ENCODE data around the gene PCDH15.
"Not testable (repeated sequence)": the region's sequence is repeated elsewhere in the genome, so short reads cannot be mapped to it uniquely, and the experiment has no call there.

Gene PCDH15

DNA sequence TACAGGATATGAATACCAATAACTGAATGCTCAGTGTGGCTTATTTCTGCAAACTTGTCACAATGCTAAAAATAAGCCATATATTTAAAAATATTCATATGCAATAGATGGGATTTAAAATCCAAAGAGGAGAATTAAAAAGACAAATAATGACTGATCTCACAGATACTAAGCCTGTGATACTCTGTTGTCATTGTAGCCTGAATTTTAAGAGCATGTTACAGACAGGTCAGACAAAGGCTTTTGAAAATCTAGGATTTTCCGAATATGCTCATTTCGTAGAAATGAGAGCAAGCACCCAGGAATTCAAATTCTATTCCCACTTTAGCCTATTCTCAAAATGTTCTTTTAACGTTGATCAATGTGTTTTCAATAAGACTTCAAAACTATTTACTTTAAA lies 269.7 kb downstream of the PCDH15 start:
- no peak for FAIRE-seq

DNA sequence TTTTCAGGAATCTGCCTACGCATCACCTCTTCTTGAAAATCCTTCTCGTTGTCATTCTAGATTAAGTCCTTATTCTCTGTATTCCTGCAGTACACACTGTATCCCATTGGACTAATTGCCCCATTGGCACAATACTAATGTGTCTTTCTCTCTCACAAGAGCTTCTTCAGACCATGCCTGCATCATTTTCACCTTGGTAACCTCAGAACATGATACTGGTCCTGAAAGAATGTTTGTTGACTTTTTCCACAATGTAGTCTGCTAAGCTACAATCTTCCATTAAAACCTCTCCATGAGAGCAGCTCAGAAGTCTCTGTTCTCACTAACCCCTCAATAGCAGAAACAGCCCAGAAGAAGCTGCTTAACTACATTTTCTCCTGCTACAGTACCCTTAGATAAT lies 270.7 kb downstream of the PCDH15 start:
- FAIRE-seq, result no peak

- FAIRE-seq, result no peak
Observed at GRCh38 chr10:54525816-54526215, 275.2 kb downstream of the PCDH15 start.

- FAIRE-seq, result not testable (repeated sequence)
Observed at GRCh38 chr10:54515244-54515643, 285.8 kb downstream of the PCDH15 start.

DNA sequence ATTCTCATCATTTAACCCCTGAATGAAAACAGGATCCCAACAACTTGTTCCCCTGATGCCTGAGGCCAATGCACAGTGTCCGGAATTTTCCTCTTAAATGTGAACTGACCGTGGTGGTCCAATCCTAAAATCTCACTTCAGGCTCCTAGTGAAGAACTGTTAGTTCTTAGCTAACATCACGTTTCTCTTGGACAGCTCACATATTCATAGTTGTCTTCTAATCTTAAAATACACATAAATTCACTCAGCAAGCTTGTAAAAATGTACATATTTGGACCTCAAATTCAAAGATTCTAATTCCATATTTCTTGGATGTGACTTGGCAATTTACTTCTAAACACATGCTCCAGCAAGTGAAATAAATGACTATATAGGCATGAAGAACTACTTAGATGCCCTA lies 297.2 kb downstream of the PCDH15 start:
- no peak for FAIRE-seq

DNA sequence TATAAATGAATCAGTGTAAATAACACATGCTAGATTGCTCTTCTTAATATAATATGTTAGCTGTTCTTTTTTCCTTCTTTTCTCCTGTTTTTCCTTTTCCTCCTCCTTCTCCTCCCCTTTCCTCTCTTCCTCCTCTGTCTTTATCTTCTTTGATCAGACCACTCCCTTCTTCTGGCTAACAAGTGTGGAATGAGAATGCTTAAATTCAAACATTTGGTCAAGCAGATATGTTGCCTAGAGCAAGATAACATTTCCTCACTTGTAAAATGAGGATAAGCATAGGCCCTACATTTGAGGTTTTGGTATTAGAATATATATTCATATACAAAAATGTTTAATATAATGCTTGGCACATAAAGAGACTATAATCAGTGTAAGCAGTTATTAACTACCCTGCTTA lies 299.1 kb downstream of the PCDH15 start:
- FAIRE-seq, result no peak

GRCh38 chr10:54496852-54497251 lies 304.2 kb downstream of the PCDH15 start:
- FAIRE-seq, result no peak

DNA sequence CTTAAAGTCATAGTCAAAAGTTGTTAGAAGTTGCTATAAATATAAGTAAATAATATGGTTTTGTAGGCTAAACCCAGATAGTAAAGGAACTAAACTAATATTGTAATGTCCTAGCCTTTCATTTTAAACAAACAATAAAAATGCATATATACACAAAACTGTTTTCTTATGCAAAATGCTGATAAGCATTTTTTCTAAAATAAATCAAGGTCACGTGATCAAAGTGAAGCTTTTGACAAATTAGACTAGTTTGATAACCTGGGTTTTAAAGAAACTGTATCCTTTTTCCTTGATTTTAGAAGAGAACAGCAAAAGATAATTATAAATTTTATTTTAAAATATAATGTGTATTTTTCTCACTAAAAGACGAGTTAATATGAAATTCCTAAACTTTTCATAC lies 313.3 kb downstream of the PCDH15 start:
- peak; percentile 47 for FAIRE-seq

DNA sequence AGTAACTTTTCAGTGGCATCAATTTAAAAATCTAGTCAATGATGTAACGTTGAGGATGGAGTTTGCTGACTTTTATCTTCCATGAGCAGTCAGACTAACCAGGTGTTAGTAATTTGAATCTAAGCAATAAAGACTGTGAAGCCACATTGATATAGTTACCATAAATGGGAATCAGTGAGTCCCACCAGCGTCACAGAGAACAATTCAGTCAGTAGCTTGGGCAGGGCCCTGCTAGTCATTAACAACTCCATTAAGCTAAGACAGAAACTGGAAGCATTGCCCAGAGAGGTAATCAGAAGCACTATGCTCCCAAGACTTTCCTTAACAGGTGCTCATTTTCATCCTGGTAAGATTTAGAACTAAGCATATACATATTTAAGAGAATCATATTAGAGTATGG lies 315.1 kb downstream of the PCDH15 start:
- FAIRE-seq, result no peak

DNA sequence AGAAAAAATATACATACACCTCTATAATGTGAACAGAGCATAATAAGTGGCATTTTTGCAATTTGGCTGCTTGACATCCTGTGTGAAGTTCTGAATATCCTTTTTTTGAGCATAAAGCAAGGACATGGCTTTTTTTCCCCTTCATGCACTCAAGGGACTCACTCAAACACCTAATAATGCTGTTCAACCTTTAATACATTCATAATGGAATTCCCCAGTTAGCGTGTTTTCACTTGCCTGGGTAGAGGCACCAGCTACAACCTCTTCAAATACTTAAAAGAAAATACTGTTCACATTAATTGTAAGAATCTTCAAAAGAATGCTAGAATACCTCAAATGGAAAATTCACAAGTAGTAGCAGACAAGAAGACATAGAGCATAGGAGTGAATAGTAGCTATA lies 316.8 kb downstream of the PCDH15 start:
- no peak for FAIRE-seq

DNA sequence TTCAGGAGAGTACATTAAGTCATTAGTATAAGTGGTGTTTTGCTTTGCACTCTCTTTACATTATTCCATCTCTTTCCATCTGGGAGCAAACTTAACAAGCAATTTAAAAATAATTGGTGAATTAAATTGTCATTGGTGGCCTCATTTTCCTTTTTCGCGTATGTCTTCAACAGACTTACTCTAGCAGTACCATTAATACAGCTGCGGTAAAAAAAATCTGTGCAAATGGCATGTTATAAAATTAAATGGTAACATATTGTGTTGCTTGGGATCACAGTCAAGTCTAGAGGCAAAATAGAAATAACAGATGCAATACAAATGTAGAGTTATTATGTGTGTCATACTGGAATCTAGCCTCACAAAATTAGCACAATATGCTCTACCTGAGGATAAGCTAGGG lies 322.4 kb downstream of the PCDH15 start:
- no peak for FAIRE-seq

DNA sequence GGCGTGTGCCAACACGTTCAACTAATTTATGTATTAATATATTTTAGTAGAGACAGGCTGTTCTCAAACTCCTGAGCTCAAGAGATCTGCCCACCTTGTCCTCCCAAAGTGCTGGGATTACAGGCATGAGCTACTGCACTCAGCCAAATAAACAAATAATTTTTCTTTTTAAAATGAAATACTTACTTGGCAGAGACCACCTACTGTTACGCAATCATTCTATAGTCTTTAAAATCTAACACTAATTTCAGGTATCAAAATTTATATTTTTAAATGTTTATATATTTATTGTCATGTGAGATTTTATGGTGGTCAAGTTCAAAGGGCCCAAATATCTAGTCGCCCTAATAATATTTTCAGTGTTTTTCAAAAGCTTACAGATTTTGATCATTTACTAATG lies 323.3 kb downstream of the PCDH15 start:
- FAIRE-seq, result no peak

- FAIRE-seq, result no peak
Observed at GRCh38 chr10:54470324-54470631, 330.8 kb downstream of the PCDH15 start.

DNA sequence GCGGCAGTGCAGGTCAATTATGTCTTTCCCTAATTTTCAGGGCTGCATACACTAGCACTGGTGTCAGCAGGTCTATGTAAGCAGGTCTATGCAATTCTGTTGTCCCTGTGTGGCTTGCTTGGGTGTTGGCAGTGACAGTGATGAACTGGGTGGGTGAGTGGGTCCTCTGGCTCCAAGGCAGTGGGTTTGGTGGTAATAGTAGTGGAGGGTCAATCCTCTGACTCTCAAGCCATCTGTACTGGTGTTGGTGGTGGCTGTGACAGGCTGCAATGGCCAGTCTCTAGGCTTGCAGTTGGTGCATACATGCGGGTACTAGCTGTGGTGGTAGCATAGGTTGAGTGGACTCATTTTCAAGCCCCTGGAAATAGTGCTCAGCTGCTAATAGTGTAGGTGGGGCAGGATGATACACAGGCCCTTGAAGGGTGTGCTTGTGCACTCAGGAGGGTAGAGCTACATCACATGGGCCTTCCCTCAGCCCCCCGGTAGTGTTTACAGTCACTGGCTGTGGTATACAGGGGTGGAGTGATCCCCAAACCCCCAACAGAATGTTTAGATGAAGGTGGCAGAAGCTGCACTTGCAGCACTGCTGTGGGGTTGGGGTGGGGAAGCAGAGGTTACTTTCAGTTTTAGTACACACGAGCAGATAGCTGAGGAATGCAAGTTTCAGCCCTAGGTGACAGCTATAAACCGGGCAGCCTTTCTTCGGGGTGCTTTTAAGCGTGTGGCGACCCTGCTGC lies 331.3 kb downstream of the PCDH15 start:
- FAIRE-seq, result no peak

GRCh38 chr10:54454271-54454670 lies 346.8 kb downstream of the PCDH15 start:
- peak; percentile 27 for FAIRE-seq

- FAIRE-seq, result no peak
Observed at GRCh38 chr10:54449056-54449455, 352.0 kb downstream of the PCDH15 start.

DNA sequence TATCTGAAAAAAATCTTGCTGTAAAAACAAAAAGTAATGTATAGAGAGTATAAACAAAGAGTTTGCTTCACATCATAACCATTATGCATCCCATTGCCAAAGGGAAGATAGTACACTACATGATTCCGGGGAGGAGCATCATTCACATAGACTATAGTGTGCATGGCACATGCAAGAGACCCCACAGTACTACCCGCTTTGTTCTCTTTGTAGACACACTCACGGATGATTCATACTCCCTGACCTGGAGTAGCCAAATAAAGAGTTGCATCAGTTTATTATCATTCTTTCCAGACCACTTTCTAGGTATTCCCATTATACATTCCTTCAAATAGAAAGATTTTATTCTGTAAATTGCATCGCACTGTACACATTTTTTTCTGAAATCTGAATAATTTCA lies 356.9 kb downstream of the PCDH15 start:
- FAIRE-seq, result no peak

DNA sequence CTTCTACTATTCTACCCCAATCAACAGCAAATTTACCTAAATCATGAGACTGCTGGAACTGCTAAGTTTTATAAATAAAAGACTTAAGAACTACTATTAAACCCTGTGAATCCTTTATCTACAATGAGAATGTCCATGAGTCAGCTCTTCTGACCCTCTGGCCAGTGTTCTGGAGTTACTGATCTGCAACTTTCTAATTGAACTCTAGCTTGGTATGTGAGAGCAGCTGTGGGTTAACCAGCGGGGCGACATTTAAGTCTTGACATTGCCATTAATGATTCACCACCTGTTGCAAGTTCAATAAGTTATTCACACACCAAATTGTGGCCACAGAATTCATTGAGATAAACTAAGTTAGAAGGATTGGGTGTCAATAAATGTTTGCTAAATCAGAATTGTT lies 359.8 kb downstream of the PCDH15 start:
- FAIRE-seq, result no peak

DNA sequence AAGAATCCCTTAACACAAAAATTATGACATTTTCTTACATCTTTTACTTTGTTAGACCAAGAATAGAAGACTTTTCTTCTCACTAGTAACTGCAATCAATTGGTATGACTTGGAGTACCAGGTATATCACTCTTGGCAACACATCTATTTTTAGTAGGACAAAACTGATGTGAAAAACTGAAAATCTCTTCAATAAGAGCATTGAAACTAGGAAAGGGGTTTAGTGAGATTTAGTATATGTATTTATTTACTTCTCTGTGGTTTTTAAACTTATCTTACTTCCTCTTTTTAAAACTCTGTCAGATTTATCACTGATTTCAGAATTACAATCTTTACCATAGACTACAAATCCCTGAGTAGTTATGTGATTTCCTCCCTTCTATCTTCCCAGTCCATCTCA lies 366.2 kb downstream of the PCDH15 start:
- no peak for FAIRE-seq

- FAIRE-seq, result peak; percentile 65
Observed at GRCh38 chr10:54415483-54415882, 385.5 kb downstream of the PCDH15 start.

- FAIRE-seq, result peak; percentile 21
Observed at GRCh38 chr10:54402576-54402975, 398.5 kb downstream of the PCDH15 start.

DNA sequence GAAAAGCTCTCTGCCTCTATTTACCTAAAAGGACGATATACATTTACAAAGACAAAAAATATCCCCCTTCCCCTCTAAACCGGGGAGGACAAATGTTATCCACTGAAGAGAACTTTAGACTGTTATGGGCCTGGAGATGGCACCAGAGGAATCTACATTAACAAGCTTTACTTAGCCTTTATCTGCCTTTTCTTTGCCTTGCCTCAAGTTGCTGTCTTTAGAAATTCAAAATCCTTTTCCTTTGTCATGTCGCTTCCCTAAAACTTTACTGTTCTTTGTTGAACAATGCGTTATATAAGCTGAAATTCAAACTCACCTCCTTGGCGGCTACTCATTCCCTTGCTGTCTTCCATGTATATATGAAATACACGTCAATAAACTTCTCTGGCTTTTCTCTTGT lies 405.0 kb downstream of the PCDH15 start:
- no peak for FAIRE-seq

DNA sequence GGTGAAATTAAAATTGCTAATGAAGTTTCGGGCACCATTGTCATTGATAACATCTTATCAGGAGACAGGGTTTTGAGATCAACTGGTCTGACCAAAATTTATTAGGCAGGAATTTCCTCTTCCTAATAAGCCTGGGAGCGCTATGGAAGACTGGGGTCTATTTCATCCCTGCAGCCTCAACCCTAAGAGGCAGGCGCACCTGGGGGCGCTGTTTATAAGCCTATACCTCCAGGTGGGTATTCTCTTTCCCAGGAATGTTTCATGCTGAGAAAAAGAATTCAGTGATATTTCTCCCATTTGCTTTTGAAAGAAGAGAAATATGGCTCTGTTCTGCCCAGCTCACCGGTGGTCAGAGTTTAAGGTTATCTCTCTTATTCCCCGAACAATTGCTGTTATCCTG lies 406.4 kb downstream of the PCDH15 start:
- FAIRE-seq, result not testable (repeated sequence)

DNA sequence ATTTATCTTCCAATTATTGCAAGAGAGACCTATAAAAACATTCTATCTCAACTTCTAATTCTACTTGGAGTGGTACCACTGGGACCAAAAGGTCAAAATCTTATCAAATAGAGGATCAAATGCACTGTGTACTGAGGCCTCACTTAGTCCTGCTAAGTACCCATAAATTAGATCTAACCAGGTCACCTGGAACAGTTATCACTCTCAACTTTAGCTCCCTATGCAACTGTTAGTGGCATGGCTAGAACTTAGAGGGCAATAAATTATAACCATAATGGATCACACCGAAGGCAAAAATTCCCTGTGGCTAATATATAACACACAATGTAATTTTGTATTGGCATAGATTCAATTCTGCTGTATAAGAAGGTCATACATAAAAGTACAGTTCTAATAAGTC lies 428.9 kb downstream of the PCDH15 start:
- FAIRE-seq, result no peak

DNA sequence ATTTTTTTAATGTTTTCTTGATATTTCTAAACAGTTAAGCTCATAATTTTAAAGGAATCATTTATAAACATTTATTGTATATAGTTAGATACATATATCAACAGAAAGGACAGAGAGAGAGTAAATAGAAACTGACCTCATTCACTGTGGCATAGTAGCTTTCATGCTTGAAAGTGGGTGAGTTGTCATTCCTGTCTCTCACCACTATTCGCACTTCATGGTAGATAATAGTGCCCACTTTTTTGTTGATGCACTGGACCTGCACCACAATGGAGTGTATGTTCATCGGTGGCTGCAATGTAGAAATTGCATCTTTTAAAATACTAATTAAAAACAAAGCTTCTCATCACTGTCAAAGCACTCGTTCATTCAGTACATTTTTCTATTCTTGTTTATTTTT lies 432.0 kb downstream of the PCDH15 start:
- FAIRE-seq, result no peak

GRCh38 chr10:54363390-54363789 lies 437.6 kb downstream of the PCDH15 start:
- FAIRE-seq, result no peak
